ENCODE data around the gene NR1I3.

NR1I3 gene

DNA sequence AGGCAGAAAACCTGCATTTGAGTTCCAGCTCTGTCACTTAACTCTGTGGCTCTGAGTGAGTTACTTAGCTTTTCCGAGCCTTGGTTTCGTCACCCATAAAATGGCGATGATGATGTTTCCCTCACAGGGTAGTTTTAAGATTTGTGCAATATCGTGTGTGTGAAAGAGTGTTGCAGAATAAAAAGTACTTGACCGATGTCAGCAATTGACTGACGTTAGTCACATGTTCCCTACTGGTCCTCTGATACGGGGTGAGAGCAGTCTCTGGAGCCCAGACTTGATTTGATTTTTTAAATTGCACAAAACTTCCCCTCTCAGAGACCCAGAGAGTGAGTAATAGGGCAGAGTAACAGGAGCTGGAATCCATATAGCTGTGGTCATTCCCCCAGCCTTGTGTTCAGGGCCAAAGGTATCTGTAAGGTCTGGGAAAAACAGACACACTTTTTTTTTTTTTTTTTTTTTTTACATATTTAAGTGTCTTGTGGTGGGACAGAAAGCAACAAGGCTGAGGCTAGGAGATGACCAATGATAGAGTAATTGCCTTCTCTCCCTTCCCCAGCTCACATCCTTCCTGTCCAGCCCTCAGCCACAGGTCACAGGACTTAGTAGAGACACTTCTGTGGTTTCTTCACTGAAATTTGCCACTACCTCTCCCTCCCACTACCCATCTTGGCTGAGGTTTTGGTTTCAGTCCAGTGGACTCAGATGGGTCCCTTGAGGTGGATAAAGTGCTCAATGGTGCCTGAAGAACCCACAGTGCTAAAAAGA, 20.9 kb downstream of the NR1I3 start:
- no peak for DNase-seq

DNA sequence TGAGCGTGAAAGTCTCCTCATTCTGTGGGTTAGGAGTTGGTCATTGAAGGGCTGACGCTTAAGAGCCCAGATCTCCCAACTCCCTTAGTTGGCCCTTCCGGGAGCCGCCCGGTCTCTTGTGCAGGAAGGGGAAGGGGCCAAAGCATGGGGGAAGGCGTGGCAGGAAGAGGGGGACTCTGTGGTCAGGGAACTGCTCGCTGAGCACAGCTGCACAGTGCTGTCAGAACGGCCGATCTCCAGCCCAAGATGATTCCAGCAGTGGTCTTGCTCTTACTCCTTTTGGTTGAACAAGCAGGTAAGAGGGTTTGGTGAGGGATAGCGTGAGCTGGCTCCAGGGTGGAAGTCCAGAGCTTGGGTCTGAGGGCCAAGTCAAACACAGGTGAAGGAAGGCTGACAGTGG, 22.9 kb downstream of the NR1I3 start, which contains the start of gene FCER1G:
TSS of gene FCER1G (plus strand) at position 220 of the 400 bp plus-strand sequence. CDS start at position 247, 27 bp downstream.
- DNase-seq: no peak

GRCh38 chr1:161214369-161214768, 23.6 kb downstream of the NR1I3 start:
- DNase-seq: no peak

DNA sequence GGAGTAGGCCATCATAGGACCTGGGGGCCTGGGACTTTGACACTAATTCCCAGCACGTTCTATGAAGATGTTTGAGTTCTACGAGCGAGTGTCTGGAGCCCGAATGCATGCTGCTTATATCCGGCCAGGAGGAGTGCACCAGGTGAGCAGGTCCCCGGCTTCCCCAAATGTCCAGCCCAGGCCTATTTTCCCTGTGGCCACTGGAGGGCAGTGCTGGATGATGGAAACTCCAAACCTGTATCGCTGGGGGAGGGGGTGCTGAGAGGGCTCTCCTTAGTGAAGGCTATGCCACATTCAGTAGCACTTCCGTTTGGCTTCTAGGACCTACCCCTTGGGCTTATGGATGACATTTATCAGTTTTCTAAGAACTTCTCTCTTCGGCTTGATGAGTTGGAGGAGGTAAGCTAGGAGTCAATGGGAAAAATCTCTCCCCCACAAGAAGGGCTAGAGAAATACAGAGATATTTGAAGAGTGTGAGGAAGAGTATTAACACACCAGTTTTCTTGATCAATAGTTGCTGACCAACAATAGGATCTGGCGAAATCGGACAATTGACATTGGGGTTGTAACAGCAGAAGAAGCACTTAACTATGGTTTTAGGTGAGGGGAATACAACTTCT, 28.1 kb downstream of the NR1I3 start:
- DNase-seq: peak; percentile 69

- DNase-seq: no peak
Measured at GRCh38 chr1:161207173-161207572, 30.8 kb downstream of the NR1I3 start.

DNA sequence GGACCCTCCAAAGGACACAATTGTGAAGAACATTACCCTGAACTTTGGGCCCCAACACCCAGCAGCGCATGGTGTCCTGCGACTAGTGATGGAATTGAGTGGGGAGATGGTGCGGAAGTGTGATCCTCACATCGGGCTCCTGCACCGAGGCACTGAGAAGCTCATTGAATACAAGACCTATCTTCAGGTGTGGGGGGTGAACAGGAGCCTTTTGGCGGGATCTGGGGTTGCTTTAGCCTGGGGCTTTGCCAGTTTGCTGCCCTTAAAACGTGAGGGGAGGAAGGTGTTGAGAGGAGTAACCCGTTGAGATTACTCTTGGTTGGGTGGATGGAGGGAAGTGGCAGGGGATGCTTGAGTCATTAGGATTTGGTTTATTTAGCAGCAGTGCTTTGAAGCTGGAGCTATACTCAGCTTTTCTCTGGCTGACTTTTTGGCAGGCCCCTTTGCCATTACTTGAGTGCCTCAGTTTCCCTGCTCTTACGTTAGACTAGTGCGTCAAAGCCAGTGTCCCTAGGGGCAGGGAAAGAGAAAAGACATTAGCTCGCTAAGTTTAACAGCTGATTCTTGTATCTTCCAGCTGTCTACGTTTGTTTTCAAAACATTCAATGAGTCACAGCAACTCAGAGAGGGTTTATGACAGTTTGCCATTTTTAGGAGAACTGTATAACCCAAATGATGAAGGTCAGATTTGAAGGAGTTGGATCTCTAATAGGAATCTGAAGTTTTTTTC, 31.4 kb downstream of the NR1I3 start:
- no peak for DNase-seq

- DNase-seq: peak; percentile 92
Measured at GRCh38 chr1:161201836-161202712, 35.9 kb downstream of the NR1I3 start, which contains the start of gene NDUFS2. NDUFS2 (plus strand) TSS chr1:161202367; CDS start chr1:161202386, 19 bp downstream.

DNA sequence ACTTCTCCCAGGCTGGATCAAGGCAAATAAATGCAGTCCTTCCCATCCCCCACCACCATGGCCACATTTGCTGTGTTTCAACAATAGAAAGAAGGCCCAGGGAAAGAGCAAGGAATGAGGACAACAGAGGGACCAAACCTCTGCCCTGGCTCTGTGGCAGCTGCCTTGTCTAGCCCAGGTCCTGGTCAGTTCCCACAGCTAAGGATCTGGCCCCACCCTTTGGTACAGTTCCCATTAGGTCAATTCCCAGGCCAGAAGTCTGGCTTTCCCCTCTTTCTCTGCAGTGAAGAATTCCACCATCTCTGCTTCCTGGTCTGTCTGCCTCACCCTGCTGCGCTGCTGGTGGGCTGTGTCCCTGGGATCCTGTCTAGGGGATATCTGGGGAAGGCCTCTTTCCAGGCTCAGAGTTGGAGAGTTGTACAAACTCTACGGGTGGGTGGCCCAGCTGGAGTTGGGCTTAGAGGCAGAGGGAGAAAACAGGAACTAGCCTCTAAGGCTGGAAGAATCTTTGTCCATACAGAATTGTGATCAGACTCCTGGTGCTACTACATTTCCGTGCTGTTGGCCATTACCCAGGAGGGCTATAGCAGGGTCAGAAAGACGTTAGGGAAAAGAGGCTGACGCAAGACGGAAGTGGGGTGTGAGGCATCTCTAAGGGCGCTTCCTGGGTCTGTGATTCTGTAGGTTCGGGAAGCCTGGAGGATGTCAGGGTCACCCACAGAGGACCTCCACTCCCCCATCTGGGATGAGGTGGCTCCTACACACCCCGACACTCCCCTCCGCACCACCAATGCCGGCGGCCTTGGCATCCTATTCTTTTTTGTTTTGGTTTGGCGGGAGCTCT, 36.8 kb downstream of the NR1I3 start:
- DNase-seq: no peak

- DNase-seq: no peak
Measured at GRCh38 chr1:161200421-161200991, 37.5 kb downstream of the NR1I3 start.

DNA sequence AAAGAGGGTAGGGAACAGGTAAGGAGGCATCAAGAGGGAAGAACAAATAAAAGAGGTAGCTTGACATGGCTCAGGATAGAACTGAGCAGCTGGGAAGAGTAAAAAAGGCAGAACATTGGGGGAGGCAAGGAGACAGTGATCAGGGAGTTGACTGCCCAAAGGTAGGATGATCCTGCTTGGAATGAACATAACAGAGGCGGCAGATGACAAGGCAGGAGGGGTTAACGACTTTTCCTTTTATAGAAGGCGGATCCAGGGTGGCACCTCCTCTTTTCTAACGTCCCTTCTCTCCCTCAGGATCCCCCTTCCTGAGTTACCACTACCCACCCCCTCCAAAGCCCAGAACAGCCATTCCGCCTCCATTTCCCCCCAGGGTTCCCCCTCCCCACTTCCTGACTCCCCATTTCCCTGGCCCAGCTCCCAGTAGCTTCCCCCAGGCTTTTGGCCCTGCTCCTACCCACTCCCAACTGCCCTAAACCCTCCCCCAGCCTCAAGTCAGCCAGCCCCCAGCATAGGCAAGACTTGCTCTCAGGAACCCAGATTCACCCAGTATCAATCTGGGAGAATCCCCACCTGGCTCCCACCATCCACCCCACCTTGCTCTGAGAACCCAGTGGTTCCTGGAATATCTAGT, 38.4 kb downstream of the NR1I3 start:
- DNase-seq: no peak

- DNase-seq: no peak
Measured at GRCh38 chr1:161198897-161199431, 39.0 kb downstream of the NR1I3 start, which contains the start of gene ADAMTS4. ADAMTS4 (minus strand) TSS chr1:161199054; CDS start chr1:161198627, 427 bp downstream.

GRCh38 chr1:161198194-161198896, 39.7 kb downstream of the NR1I3 start:
- no peak for DNase-seq

- no peak for DNase-seq
Measured at GRCh38 chr1:161197560-161198193, 40.3 kb downstream of the NR1I3 start.

DNA sequence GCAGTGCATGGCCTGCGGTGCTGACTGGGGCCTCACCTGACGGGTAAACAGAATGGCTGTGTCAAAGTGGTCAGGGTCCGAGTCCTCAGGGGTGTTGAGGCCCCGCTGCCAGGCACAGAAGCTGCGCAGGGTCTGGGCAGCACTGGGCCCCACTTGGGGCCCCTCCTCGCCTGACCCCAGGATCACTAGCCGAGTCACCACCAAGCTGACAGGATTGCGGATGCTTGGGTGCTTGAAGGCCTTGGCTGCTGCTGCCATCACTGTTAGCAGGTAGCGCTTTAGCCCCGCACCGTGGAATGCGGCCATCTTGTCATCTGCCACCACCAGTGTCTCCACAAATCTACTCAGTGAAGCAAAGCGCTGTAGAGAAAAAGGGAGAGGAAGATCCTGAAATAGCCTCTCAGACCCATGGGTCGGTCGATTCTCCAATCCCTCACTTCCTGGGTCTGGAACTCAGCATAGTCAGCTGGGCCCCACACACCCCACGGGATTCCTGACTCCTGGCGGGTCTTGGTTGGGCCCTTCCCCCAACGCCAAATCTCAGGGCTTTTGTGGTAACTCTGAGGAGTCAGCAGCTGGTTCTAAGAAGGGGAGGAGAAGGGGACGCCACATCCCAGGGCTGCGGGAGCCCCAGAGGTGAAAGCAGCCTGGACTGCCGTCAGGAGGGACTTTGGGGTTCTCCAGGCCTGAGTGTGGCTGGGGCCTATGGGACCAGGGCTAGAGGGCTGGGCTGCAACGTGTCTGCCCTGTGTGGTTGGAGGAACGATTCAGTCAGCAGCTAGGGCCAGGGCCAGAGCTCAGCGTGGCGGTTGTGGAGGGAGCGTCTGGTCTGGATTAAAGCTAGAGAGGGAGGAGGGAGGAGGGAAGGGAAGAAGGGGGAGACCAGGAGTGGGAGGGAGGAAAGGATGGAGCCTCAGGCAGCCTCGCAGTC, 41.2 kb downstream of the NR1I3 start:
- DNase-seq: no peak

- DNase-seq: no peak
Measured at GRCh38 chr1:161196111-161196510, 41.9 kb downstream of the NR1I3 start.

DNA sequence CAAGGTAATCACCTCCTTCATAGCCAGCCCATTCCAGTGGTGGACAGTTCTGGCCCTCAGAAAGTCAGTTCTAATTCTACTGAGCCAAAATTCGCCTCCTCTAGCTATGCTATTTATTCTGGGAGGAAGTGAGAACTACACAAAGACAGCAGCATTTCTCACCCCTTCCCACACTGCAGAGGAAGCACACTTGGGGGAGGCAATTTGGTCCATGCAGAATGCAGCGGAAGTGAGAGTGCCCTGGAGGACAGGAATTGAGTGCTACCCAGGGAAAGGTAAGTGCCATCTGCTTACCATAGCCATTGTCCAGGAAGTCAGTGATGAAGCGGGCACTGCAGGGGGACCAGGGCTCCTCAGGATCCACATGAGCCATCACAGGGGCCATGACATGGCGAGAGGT, 42.8 kb downstream of the NR1I3 start:
- DNase-seq: no peak

DNA sequence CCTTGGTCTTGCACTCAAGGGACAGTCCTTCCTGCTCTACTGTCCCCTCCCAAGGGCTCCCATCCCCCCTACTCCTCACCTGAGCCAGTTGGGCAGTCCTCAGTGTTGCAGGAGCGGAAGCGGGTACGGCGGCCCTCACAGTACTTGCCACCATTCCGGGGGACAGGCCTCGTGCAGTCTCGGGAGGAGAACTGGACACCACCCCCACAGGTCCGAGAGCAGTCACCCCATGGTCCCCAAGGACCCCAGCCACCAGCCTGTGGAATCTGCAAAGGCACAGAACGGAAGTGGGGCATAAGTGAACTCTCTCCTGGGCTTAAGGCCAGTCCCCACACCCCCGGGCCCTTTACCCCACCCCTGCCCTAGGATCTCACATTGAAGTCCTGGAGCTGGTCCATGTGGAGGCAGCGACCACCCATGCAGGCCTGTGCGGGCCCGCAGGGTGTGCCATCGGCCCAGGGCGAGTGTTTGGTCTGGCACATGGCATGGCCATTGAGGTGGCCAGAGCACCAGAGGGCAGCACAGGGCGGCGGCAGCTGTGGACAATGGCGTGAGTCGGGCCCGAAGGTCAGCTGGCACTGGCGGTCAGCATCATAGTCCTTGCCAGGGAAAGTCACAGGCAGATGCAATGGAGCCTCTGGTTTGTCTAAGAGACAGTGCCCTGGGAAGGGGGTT, 44.3 kb downstream of the NR1I3 start:
- DNase-seq: no peak
